HL-60/S4 treated with phorbol 12-myristate 13-acetate at 8.2 ng/mL for 4 days and 3 days (cell line): ENCODE results near the gene SUV39H1.
"Not testable (repeated sequence)": the region's sequence is repeated elsewhere in the genome, so short reads cannot be mapped to it uniquely, and the experiment has no call there.

Experiments used
- in situ Hi-C: fragments of 300-500 bp; cut with MboI; formaldehyde crosslinking; loops from 2 replicates; pipeline ENCODE4 v1.15.0; 2022; ENCODE audit warnings: low sequenced_read_pairs

SUV39H1 gene

GRCh38 chrX:48684134-48684533 is 12.4 kb upstream of the SUV39H1 start:
- in situ Hi-C loops: no loop called here

GRCh38 chrX:48685416-48685815 is 11.1 kb upstream of the SUV39H1 start:
- in situ Hi-C loops: no loop called here

GRCh38 chrX:48688531-48689150 is 7.9 kb upstream of the SUV39H1 start:
- in situ Hi-C loops: no loop called here

GRCh38 chrX:48689208-48689920 is 7.2 kb upstream of the SUV39H1 start:
- in situ Hi-C loops: no loop called here

- in situ Hi-C loops: not testable (repeated sequence)
Measured at GRCh38 chrX:48691746-48692145, 4.8 kb upstream of the SUV39H1 start.

- in situ Hi-C loops: no loop called here
Measured at GRCh38 chrX:48694776-48695533, 1.6 kb upstream of the SUV39H1 start.

GRCh38 chrX:48695534-48695896 is 1.0 kb upstream of the SUV39H1 start:
- in situ Hi-C loops: no loop called here

- in situ Hi-C loops: no loop called here
Measured at GRCh38 chrX:48695925-48696300, 621 bp upstream of the SUV39H1 start.

GRCh38 chrX:48696909-48697727 is 584 bp downstream of the SUV39H1 start:
- in situ Hi-C loops: no loop called here

- in situ Hi-C loops: no loop called here
Measured at GRCh38 chrX:48698306-48698705, 1.8 kb downstream of the SUV39H1 start.

GRCh38 chrX:48700246-48700645 is 3.7 kb downstream of the SUV39H1 start:
- in situ Hi-C loops: no loop called here

- in situ Hi-C loops: no loop called here
Measured at GRCh38 chrX:48700951-48701653, 4.6 kb downstream of the SUV39H1 start.

- in situ Hi-C loops: no loop called here
Measured at GRCh38 chrX:48702032-48702431, 5.5 kb downstream of the SUV39H1 start.

- in situ Hi-C loops: no loop called here
Measured at GRCh38 chrX:48702716-48703115, 6.2 kb downstream of the SUV39H1 start.

GRCh38 chrX:48703228-48703627 is 6.7 kb downstream of the SUV39H1 start:
- in situ Hi-C loops: no loop called here

- in situ Hi-C loops: no loop called here
Measured at GRCh38 chrX:48703642-48704481, 7.3 kb downstream of the SUV39H1 start.

- in situ Hi-C loops: no loop called here
Measured at GRCh38 chrX:48705871-48706270, 9.3 kb downstream of the SUV39H1 start.

GRCh38 chrX:48709522-48710112 is 13.1 kb downstream of the SUV39H1 start:
- in situ Hi-C loops: no loop called here

- in situ Hi-C loops: no loop called here
Measured at GRCh38 chrX:48711162-48711928, 14.8 kb downstream of the SUV39H1 start.
